ENCODE results near the gene ASPDH.

- TF ChIP-seq POLR2A (IDR thresholded peaks at IDR 0.05; ENCODE audit: borderline replicate concordance, extremely low read depth, insufficient read depth, insufficient read length) (no peak), CTCF (IDR thresholded peaks at IDR 0.05 in 2 of 3, conservative IDR thresholded peaks at IDR 0.05 in 1 of 3; ENCODE audit: borderline replicate concordance in 1 of 3, insufficient read depth in 1 of 3, low read depth in 2 of 3, low read length in 2 of 3) (no peak), TCF7L2 (IDR thresholded peaks at IDR 0.05; ENCODE audit: borderline replicate concordance, extremely low read depth, insufficient read depth, insufficient read length) (no peak), MAX (IDR thresholded peaks at IDR 0.05) (no peak), EZH2 (IDR thresholded peaks at IDR 0.05) (no peak), CBX3 (IDR thresholded peaks at IDR 0.05; ENCODE audit: low read depth) (no peak), EZH2phosphoT487 (IDR thresholded peaks at IDR 0.05; ENCODE audit: borderline replicate concordance) (no peak), YY1 (IDR thresholded peaks at IDR 0.05; ENCODE audit: extremely low read depth, insufficient replicate concordance, low read depth, low read length) (no peak), ATF3 (IDR thresholded peaks at IDR 0.05) (no peak), FOSL1 (IDR thresholded peaks at IDR 0.05; ENCODE audit: low read depth) (no peak), SP1 (IDR thresholded peaks at IDR 0.05; ENCODE audit: low read depth) (no peak)
- TF ChIP-seq, protein P1, sequence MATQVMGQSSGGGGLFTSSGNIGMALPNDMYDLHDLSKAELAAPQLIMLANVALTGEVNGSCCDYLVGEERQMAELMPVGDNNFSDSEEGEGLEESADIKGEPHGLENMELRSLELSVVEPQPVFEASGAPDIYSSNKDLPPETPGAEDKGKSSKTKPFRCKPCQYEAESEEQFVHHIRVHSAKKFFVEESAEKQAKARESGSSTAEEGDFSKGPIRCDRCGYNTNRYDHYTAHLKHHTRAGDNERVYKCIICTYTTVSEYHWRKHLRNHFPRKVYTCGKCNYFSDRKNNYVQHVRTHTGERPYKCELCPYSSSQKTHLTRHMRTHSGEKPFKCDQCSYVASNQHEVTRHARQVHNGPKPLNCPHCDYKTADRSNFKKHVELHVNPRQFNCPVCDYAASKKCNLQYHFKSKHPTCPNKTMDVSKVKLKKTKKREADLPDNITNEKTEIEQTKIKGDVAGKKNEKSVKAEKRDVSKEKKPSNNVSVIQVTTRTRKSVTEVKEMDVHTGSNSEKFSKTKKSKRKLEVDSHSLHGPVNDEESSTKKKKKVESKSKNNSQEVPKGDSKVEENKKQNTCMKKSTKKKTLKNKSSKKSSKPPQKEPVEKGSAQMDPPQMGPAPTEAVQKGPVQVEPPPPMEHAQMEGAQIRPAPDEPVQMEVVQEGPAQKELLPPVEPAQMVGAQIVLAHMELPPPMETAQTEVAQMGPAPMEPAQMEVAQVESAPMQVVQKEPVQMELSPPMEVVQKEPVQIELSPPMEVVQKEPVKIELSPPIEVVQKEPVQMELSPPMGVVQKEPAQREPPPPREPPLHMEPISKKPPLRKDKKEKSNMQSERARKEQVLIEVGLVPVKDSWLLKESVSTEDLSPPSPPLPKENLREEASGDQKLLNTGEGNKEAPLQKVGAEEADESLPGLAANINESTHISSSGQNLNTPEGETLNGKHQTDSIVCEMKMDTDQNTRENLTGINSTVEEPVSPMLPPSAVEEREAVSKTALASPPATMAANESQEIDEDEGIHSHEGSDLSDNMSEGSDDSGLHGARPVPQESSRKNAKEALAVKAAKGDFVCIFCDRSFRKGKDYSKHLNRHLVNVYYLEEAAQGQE (IDR thresholded peaks at IDR 0.05; ENCODE audit: low read depth) = no peak
- TF ChIP-seq, protein P2, sequence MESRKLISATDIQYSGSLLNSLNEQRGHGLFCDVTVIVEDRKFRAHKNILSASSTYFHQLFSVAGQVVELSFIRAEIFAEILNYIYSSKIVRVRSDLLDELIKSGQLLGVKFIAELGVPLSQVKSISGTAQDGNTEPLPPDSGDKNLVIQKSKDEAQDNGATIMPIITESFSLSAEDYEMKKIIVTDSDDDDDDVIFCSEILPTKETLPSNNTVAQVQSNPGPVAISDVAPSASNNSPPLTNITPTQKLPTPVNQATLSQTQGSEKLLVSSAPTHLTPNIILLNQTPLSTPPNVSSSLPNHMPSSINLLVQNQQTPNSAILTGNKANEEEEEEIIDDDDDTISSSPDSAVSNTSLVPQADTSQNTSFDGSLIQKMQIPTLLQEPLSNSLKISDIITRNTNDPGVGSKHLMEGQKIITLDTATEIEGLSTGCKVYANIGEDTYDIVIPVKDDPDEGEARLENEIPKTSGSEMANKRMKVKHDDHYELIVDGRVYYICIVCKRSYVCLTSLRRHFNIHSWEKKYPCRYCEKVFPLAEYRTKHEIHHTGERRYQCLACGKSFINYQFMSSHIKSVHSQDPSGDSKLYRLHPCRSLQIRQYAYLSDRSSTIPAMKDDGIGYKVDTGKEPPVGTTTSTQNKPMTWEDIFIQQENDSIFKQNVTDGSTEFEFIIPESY (IDR thresholded peaks at IDR 0.05; ENCODE audit: extremely low read depth, insufficient replicate concordance, low read length) = no peak
These were observed 50.7 kb downstream of the ASPDH start for GRCh38 chr19:50462970-50463369.
